ENCODE data around the gene RSPRY1.

RSPRY1 gene

GRCh38 chr16:57235128-57236021, 49.2 kb downstream of the RSPRY1 start:
- TF ChIP-seq CTCF (IDR thresholded peaks at IDR 0.05; ENCODE audit: low read depth, low read length): no peak
- no peak for DNase-seq (ENCODE audit: extremely low read depth, low read depth)

GRCh38 chr16:57236022-57236350, 49.9 kb downstream of the RSPRY1 start:
- TF ChIP-seq CTCF (IDR thresholded peaks at IDR 0.05; ENCODE audit: low read depth, low read length): no peak
- no peak for DNase-seq (ENCODE audit: extremely low read depth, low read depth)

GRCh38 chr16:57238682-57239081, 52.6 kb downstream of the RSPRY1 start:
- TF ChIP-seq CTCF (IDR thresholded peaks at IDR 0.05; ENCODE audit: low read depth, low read length): no peak
- DNase-seq (ENCODE audit: extremely low read depth, low read depth): no peak

- TF ChIP-seq CTCF (IDR thresholded peaks at IDR 0.05; ENCODE audit: low read depth, low read length): no peak
- DNase-seq (ENCODE audit: extremely low read depth, low read depth): no peak
Measured at GRCh38 chr16:57239107-57239506, 53.0 kb downstream of the RSPRY1 start.

- no peak for TF ChIP-seq CTCF (IDR thresholded peaks at IDR 0.05; ENCODE audit: low read depth, low read length)
- DNase-seq (ENCODE audit: extremely low read depth, low read depth): no peak
Measured at GRCh38 chr16:57240851-57241250, 54.7 kb downstream of the RSPRY1 start.

- TF ChIP-seq CTCF (IDR thresholded peaks at IDR 0.05; ENCODE audit: low read depth, low read length): no peak
- no peak for DNase-seq (ENCODE audit: extremely low read depth, low read depth)
Measured at GRCh38 chr16:57242650-57243049, 56.5 kb downstream of the RSPRY1 start.

GRCh38 chr16:57244463-57244766, 58.3 kb downstream of the RSPRY1 start:
- DNase-seq (ENCODE audit: extremely low read depth, low read depth): no peak
- TF ChIP-seq CTCF (IDR thresholded peaks at IDR 0.05; ENCODE audit: low read depth, low read length): no peak
